G401 (cell line): ENCODE measurements around the gene TMEM14C. TPM values are rescaled to one million over a fixed set of nuclear protein-coding genes. Genes with fewer than 3 reads are reported as not detected.
"Not testable (repeated sequence)": the region's sequence is repeated elsewhere in the genome, so short reads cannot be mapped to it uniquely, and the experiment has no call there.

Experiments used
- DNase-seq: peaks from one replicate; pipeline ENCODE4 v3.0.0-alpha.2; 2015; ENCODE audit warnings: low spot score
- in situ Hi-C: cut with HindIII; loops from 2 replicates; pipeline ENCODE4 v1.10.0; 2016; ENCODE audit warnings: low sequenced_read_pairs, mixed read lengths
- total RNA-seq: library from RNA; depleted of rRNA; stranded (reverse); fragments of >200 nt; shearing (Covaris generic); gene quantifications from 2 replicates; pipeline ENCODE4 v1.2.3, GENCODE V29; 2014

Gene TMEM14C
- total RNA-seq, 1 experiment from 2014 or later = 145 TPM

- in situ Hi-C loops = no loop called here
- no peak for DNase-seq
Measured at GRCh38 chr6:10720265-10720959, 2.5 kb upstream of the TMEM14C start.

GRCh38 chr6:10720960-10721849 lies 1.7 kb upstream of the TMEM14C start:
- DNase-seq, in situ Hi-C loops: not testable (repeated sequence)

GRCh38 chr6:10721850-10722569 lies 860 bp upstream of the TMEM14C start:
- DNase-seq = no peak
- in situ Hi-C loops = no loop called here

- in situ Hi-C loops = no loop called here
- no peak for DNase-seq
Measured at GRCh38 chr6:10722570-10722819, 375 bp upstream of the TMEM14C start.

- in situ Hi-C loops = no loop called here
Measured at GRCh38 chr6:10723567-10723881, 654 bp downstream of the TMEM14C start.

GRCh38 chr6:10725044-10725443 lies 2.2 kb downstream of the TMEM14C start:
- DNase-seq = no peak
- in situ Hi-C loops = no loop called here

More at GRCh38 chr6:10723567-10723881, 654 bp downstream of the TMEM14C start:
- no peak for DNase-seq

- peak; percentile 37 for DNase-seq
- in situ Hi-C loops = no loop called here
Measured at GRCh38 chr6:10725716-10726115, 2.8 kb downstream of the TMEM14C start.

- DNase-seq = no peak
- in situ Hi-C loops = no loop called here
Measured at GRCh38 chr6:10730254-10730653, 7.4 kb downstream of the TMEM14C start.

- no peak for DNase-seq
- in situ Hi-C loops = no loop called here
Measured at GRCh38 chr6:10733151-10733715, 10.4 kb downstream of the TMEM14C start.

GRCh38 chr6:10733863-10734262 lies 11.0 kb downstream of the TMEM14C start:
- DNase-seq = no peak
- in situ Hi-C loops = no loop called here

GRCh38 chr6:10736731-10737130 lies 13.9 kb downstream of the TMEM14C start:
- in situ Hi-C loops = no loop called here
- peak; percentile 55 for DNase-seq

GRCh38 chr6:10740061-10740460 lies 17.2 kb downstream of the TMEM14C start:
- no peak for DNase-seq
- in situ Hi-C loops = no loop called here

- in situ Hi-C loops = not testable (repeated sequence)
Measured at GRCh38 chr6:10741643-10742042, 18.8 kb downstream of the TMEM14C start.

GRCh38 chr6:10742251-10742650 lies 19.4 kb downstream of the TMEM14C start:
- in situ Hi-C loops = no loop called here
- DNase-seq = no peak

More at GRCh38 chr6:10741643-10742042, 18.8 kb downstream of the TMEM14C start:
- not testable (repeated sequence) for DNase-seq

- in situ Hi-C loops = no loop called here
- DNase-seq = no peak
Measured at GRCh38 chr6:10743515-10743914, 20.6 kb downstream of the TMEM14C start.

GRCh38 chr6:10745116-10745515 lies 22.2 kb downstream of the TMEM14C start:
- in situ Hi-C loops = no loop called here
- no peak for DNase-seq

- no peak for DNase-seq
- in situ Hi-C loops = no loop called here
Measured at GRCh38 chr6:10746915-10747250, 24.0 kb downstream of the TMEM14C start.

- in situ Hi-C loops = no loop called here
- peak; percentile 99 for DNase-seq
Measured at GRCh38 chr6:10747251-10747972, 24.5 kb downstream of the TMEM14C start, which contains the start of gene TMEM14B. TSS of gene TMEM14B (plus strand) at chr6:10747805. CDS start at chr6:10749246, 1,441 bp downstream.

GRCh38 chr6:10749734-10750133 lies 26.9 kb downstream of the TMEM14C start:
- no peak for DNase-seq
- in situ Hi-C loops = no loop called here
